ENCODE measurements around the gene POLQ. TPM values are rescaled to one million over a fixed set of nuclear protein-coding genes. Genes with fewer than 3 reads are reported as not detected.

Gene POLQ
- total RNA-seq, 3 donors from 2014 or later (not counting 1 experiment from before 2014, with no cell fraction given) = 0.66 to 1.2 (median 0.70) TPM

DNA sequence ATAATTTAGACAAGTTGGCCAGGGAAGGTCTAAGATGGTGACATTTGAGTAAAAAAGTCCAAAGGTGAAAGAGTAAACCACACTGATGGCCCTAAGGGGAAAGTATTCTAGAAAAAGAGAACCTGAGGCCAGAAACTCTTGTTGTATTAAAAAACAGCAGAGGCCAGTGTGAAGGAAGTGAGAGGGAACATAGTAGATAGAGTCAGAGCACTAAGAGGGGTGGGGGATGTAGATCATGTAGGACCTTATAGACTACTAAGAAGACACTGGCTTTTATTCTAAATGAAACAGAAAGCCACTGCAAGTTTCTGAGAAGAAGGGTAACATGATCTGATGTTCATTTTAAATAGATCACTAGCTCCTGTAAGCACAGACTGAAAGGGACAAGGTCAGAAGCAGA is 14.5 kb downstream of the POLQ start:
- Mint-ChIP-seq H3K36me3 (no peaks in the 10 kb centered on the region), H3K27me3 (ENCODE audit: low read depth in 2 of 2) (no peaks in the 10 kb centered on the region), H3K9me3 (no peaks in the 10 kb centered on the region), H3K4me3 (no peak overlapping the region), H3K27ac (no peak overlapping the region), H3K4me1 (no peaks in the 10 kb centered on the region)
- H3K27ac ChIP-seq (ENCODE audit: low read length) = no peak overlapping the region
- H3K4me1 ChIP-seq (ENCODE audit: control insufficient read depth, insufficient read depth, low read length) = no peaks in the 10 kb centered on the region
- H3K9me3 ChIP-seq (ENCODE audit: control insufficient read depth, insufficient read depth, low read length) = no peaks in the 10 kb centered on the region
- no peaks in the 10 kb centered on the region for H3K36me3 ChIP-seq (ENCODE audit: control insufficient read depth, insufficient read depth, low read length)
- no peak overlapping the region for H3K4me3 ChIP-seq (ENCODE audit: low read length)
- ATAC-seq = no peak
- TF ChIP-seq, protein P1, sequence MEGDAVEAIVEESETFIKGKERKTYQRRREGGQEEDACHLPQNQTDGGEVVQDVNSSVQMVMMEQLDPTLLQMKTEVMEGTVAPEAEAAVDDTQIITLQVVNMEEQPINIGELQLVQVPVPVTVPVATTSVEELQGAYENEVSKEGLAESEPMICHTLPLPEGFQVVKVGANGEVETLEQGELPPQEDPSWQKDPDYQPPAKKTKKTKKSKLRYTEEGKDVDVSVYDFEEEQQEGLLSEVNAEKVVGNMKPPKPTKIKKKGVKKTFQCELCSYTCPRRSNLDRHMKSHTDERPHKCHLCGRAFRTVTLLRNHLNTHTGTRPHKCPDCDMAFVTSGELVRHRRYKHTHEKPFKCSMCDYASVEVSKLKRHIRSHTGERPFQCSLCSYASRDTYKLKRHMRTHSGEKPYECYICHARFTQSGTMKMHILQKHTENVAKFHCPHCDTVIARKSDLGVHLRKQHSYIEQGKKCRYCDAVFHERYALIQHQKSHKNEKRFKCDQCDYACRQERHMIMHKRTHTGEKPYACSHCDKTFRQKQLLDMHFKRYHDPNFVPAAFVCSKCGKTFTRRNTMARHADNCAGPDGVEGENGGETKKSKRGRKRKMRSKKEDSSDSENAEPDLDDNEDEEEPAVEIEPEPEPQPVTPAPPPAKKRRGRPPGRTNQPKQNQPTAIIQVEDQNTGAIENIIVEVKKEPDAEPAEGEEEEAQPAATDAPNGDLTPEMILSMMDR (IDR thresholded peaks at IDR 0.05) = no peak
- intact Hi-C loops (cut with micrococcal nuclease) = no loop called here
- DNase-seq = no peak
- no peaks in the 10 kb centered on the region for H3K27me3 ChIP-seq (ENCODE audit: control insufficient read depth, insufficient read depth, low read length)

DNA sequence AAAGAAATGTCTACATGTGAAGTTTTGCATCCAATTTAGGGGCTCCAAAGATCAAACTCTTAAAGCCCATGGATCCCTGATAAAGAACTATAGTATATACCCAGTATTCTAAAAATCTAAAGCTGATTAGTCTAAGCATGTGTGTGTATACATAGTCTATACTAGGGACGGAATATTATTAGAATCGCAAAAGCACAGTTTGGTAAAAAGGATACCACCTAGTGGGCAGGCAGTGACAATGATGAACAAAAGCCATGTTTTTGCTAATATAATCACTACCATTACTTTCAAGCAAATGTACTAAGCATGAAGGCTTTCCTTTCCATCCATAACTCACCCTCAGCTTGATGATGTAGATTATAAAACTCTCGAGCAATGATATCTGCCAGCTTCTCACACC is 16.5 kb downstream of the POLQ start:
- H3K36me3 ChIP-seq (ENCODE audit: control insufficient read depth, insufficient read depth, low read length) = no peaks in the 10 kb centered on the region
- Mint-ChIP-seq H3K4me1 (no peaks in the 10 kb centered on the region), H3K27ac (no peak overlapping the region), H3K27me3 (ENCODE audit: low read depth in 2 of 2) (no peaks in the 10 kb centered on the region), H3K9me3 (no peaks in the 10 kb centered on the region), H3K36me3 (no peaks in the 10 kb centered on the region), H3K4me3 (no peak overlapping the region)
- no peak overlapping the region for H3K27ac ChIP-seq (ENCODE audit: low read length)
- ATAC-seq (no peak), DNase-seq (no peak)
- TF ChIP-seq, protein P1 (IDR thresholded peaks at IDR 0.05) = no peak
- intact Hi-C loops (cut with micrococcal nuclease) = no loop called here
- H3K4me1 ChIP-seq (ENCODE audit: control insufficient read depth, insufficient read depth, low read length) = no peaks in the 10 kb centered on the region
- no peak overlapping the region for H3K4me3 ChIP-seq (ENCODE audit: low read length)
- H3K27me3 ChIP-seq (ENCODE audit: control insufficient read depth, insufficient read depth, low read length) = no peaks in the 10 kb centered on the region
- WGBS (ENCODE audit: insufficient coverage) = 70% methylated on average over 3 of the region's 3 CpGs
- no peaks in the 10 kb centered on the region for H3K9me3 ChIP-seq (ENCODE audit: control insufficient read depth, insufficient read depth, low read length)

DNA sequence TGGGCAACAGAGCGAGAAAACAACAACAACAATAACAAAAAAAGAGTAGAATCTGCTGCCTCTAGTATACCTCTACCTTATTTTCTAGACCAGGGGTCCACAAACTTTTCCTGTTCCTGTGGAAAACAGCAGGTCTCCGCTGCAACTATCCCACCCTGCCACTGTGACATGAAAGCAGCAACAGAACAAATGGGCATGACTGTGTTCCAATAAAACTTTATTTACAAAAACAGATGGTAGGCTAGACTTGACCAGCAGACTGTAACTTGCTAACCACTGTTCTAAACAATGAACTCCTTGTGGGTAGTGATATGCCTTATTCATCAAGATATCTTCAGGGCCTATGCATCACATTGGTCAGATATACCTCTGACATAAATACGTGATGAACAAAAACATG is 25.3 kb downstream of the POLQ start:
- Mint-ChIP-seq H3K4me1 (no peaks in the 10 kb centered on the region), H3K4me3 (no peak overlapping the region), H3K9me3 (peaks cover 4 to 5% of the 10 kb centered on the region in 2 donors), H3K27me3 (ENCODE audit: low read depth in 2 of 2) (no peaks in the 10 kb centered on the region), H3K36me3 (peaks cover 7% of the 10 kb centered on the region), H3K27ac (no peak overlapping the region)
- TF ChIP-seq, protein P1 (IDR thresholded peaks at IDR 0.05) = no peak
- H3K4me1 ChIP-seq (ENCODE audit: control insufficient read depth, insufficient read depth, low read length) = no peaks in the 10 kb centered on the region
- no peak overlapping the region for H3K27ac ChIP-seq (ENCODE audit: low read length)
- DNase-seq (no peak), ATAC-seq (no peak)
- no peaks in the 10 kb centered on the region for H3K36me3 ChIP-seq (ENCODE audit: control insufficient read depth, insufficient read depth, low read length)
- 96% methylated on average over 2 of the region's 3 CpGs for WGBS (ENCODE audit: insufficient coverage)
- no peak overlapping the region for H3K4me3 ChIP-seq (ENCODE audit: low read length)
- no peaks in the 10 kb centered on the region for H3K9me3 ChIP-seq (ENCODE audit: control insufficient read depth, insufficient read depth, low read length)
- intact Hi-C loops (cut with micrococcal nuclease) = no loop called here
- H3K27me3 ChIP-seq (ENCODE audit: control insufficient read depth, insufficient read depth, low read length) = no peaks in the 10 kb centered on the region

DNA sequence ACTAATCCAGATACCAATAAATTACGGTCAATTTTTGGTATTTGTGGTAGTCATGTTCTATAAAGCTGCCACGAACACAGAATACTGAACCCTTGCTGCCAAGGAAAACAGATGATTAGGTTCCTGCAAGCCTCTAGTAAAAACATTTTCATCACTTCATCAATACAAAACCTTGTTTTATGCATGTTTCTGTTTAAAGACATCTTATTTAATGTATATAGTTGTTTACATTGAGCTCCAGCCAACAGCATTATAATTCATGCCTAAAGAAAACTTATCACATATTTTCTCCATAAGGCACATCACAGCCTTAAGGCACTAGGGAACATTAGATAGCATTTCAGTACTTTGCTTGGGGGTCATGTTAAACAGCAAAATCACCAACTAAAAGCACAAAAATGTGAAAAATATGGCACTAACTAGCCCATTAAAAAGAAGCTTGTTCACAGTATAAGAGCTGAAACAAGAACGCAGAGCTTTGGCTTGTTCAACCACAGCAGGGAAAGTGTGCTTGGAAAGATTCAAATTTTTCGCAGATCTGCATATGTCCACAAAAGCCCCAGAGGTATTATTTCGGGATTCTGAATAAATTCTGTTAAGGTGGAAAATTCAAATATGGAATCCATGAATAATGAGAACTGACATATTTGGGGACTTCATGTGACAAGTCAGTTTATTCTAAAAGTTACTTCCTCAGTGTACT is 27.7 kb downstream of the POLQ start:
- no peak overlapping the region for H3K4me3 ChIP-seq (ENCODE audit: low read length)

More for the DNA sequence above, 27.7 kb downstream of the POLQ start:
- Histone ChIP-seq H3K27ac (ENCODE audit: low read length) (no peak overlapping the region), H3K9me3 (ENCODE audit: control insufficient read depth, insufficient read depth, low read length) (no peaks in the 10 kb centered on the region), H3K36me3 (ENCODE audit: control insufficient read depth, insufficient read depth, low read length) (no peaks in the 10 kb centered on the region), H3K4me1 (ENCODE audit: control insufficient read depth, insufficient read depth, low read length) (no peaks in the 10 kb centered on the region), H3K27me3 (ENCODE audit: control insufficient read depth, insufficient read depth, low read length) (no peaks in the 10 kb centered on the region)
- no peaks in the 10 kb centered on the region for H3K27me3 Mint-ChIP-seq (ENCODE audit: low read depth in 2 of 2)
- H3K27ac Mint-ChIP-seq = no peak overlapping the region
- TF ChIP-seq, protein P1 (IDR thresholded peaks at IDR 0.05) = no peak
- H3K4me3 Mint-ChIP-seq = no peak overlapping the region
- 98% methylated on average over 4 of the region's 5 CpGs for WGBS (ENCODE audit: insufficient coverage)
- H3K9me3 Mint-ChIP-seq = peaks cover 4 to 6% of the 10 kb centered on the region in 2 donors
- H3K36me3 Mint-ChIP-seq = peaks cover 8% of the 10 kb centered on the region
- ATAC-seq = no peak
- no peak for DNase-seq
- intact Hi-C loops (cut with micrococcal nuclease) = no loop called here
- H3K4me1 Mint-ChIP-seq = no peaks in the 10 kb centered on the region

Data from natural killer cell (primary cell).